Ovary (tissue), 3 donors: ENCODE measurements around the gene DAW1.

ENCODE experiments used
- EP300 ChIP-seq: sonication (generic); formaldehyde crosslinking; IDR thresholded peaks from one replicate; pipeline ENCODE4 v1.6.1; 2017; ENCODE audit warnings: antibody characterized with exemption
- POLR2A ChIP-seq: fragments of 450-650 bp; IDR thresholded peaks from one replicate; pipeline ENCODE4 v1.6.1; 2017; ENCODE audit warnings: antibody characterized with exemption, mild to moderate bottlenecking, moderate library complexity
- TF ChIP-seq, protein P1 (sequence below), 3 donors: fragments of 450-650 bp in 2 of 3; fragments of 200-600 bp in 1 of 3; IDR thresholded peaks; one replicate each; pipeline versions ENCODE4 v1.5.1 to v1.8.0; 2016 to 2022; ENCODE audit warnings: antibody characterized with exemption in 3 of 3, mild to moderate bottlenecking in 1 of 3
- donor health status: DM: no; HTN: no; CAD: no.

DNA sequence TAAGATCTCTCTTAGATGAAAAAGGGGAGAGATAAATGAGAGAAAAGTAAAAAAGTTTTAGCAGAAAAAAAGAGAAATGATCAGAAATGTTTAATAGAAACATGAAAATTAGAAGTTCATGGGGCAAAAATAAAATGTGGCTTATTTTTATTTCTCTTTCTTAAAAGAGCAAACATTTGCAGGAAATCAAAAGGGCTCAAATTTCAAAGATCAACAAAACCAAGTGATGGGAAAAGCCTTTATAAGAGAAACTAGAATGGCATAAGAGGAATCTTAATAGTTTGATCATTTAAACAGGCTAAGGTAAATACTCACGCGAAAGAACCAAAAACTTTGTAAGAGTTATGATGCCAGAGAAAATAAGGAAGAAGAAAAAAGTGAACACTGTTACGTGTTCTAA lies 23.3 kb upstream of the DAW1 start:
- TF ChIP-seq, protein P1, sequence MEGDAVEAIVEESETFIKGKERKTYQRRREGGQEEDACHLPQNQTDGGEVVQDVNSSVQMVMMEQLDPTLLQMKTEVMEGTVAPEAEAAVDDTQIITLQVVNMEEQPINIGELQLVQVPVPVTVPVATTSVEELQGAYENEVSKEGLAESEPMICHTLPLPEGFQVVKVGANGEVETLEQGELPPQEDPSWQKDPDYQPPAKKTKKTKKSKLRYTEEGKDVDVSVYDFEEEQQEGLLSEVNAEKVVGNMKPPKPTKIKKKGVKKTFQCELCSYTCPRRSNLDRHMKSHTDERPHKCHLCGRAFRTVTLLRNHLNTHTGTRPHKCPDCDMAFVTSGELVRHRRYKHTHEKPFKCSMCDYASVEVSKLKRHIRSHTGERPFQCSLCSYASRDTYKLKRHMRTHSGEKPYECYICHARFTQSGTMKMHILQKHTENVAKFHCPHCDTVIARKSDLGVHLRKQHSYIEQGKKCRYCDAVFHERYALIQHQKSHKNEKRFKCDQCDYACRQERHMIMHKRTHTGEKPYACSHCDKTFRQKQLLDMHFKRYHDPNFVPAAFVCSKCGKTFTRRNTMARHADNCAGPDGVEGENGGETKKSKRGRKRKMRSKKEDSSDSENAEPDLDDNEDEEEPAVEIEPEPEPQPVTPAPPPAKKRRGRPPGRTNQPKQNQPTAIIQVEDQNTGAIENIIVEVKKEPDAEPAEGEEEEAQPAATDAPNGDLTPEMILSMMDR (IDR thresholded peaks at IDR 0.05): no peak
- TF ChIP-seq EP300: no peak
- no peak for TF ChIP-seq POLR2A
